Body of pancreas (tissue), 4 donors: ENCODE results near the gene SPIRE2.
"Not testable (repeated sequence)": the region's sequence is repeated elsewhere in the genome, so short reads cannot be mapped to it uniquely, and the experiment has no call there.

ENCODE experiments used
- CTCF ChIP-seq, 7 experiments: fragments of 450-650 bp in 4 of 7; fragments of 200-600 bp in 3 of 7; sonication (generic) in 3 of 7; IDR thresholded peaks; one replicate each; pipeline ENCODE4 v1.5.1; 2016 to 2019; ENCODE audit warnings: antibody characterized with exemption in 7 of 7
- POLR2A ChIP-seq, 3 donors: fragments of 450-650 bp; IDR thresholded peaks; one replicate each; pipeline ENCODE4 v1.6.1; 2016; ENCODE audit warnings: antibody characterized with exemption in 3 of 3, mild to moderate bottlenecking in 2 of 3

GRCh38 chr16:89914642-89915285, 86.5 kb downstream of the SPIRE2 start:
- not testable (repeated sequence) for TF ChIP-seq CTCF, POLR2A (IDR thresholded peaks at IDR 0.05)
